Measurements from ENCODE around the gene C16orf54. TPM values are rescaled to one million over a fixed set of nuclear protein-coding genes. Genes with fewer than 3 reads are reported as not detected.
"Not testable (repeated sequence)": the region's sequence is repeated elsewhere in the genome, so short reads cannot be mapped to it uniquely, and the experiment has no call there.

The C16orf54 gene
- total RNA-seq, 1 donor from 2014 or later: 0.17 TPM

GRCh38 chr16:29712809-29713208 lies 33.0 kb downstream of the C16orf54 start:
- Mint-ChIP-seq H3K4me3 (ENCODE audit: low read depth) (no peak overlapping the region), H3K27me3 (no peaks in the 10 kb centered on the region), H3K27ac (no peak overlapping the region), H3K4me1 (ENCODE audit: low read depth) (peaks cover 11% of the 10 kb centered on the region), H3K36me3 (ENCODE audit: insufficient read depth) (peaks cover 3% of the 10 kb centered on the region), H3K9me3 (ENCODE audit: low read depth) (peaks cover 4% of the 10 kb centered on the region)
- TF ChIP-seq CTCF (IDR thresholded peaks at IDR 0.05; ENCODE audit: unreplicated experiment): no peak
- DNase-seq (ENCODE audit: low spot score, unreplicated experiment): no peak

DNA sequence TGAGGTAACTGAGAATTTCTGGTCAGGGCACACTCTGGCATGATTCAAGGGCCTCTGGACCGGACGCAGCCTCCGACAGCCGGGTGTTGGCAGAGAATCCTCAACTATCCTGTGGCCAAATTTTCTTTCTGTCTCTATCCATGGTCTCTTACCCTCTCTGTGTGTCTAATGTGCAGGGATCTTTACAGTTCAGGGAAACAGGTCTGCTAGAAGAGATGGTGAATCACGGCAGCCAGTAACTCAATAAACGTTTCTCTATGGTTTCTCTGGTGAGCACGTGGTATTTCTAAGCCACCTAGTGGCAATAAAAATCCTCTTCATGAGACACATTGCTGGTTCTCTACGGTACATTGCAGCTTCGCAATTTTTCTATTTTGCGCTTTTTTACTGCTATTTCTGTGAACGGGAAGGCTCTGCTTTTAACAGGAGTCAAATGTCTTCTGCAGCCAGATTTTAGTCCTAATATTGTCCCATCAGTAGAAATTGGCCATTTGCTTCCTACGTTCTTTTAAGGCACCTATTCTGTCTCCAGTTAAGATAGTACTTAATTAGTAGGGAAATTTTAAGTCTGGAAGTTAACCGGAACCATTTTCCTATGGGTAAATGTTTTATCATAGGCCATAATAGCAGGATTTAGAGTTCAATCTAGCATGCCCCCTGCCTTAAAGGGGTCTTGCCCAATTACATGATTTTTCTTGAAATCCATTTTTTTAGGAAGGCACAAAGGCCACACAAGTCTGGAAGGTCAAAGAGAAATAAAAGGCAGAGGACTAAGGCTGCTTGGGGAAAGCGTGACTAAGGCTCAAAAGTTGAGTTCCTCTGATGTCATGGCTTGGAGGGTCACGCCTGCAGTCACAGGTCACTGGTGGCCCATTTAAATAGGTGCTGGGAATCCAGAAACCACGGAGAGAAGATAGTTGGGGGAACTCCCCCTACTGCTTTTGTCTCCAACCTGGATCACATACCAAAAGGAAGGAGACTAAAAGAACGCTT lies 35.3 kb downstream of the C16orf54 start:
- Mint-ChIP-seq H3K4me3 (ENCODE audit: low read depth) (peak overlapping the region; percentile 80), H3K27ac (peak overlapping the region; percentile 96), H3K27me3 (no peaks in the 10 kb centered on the region), H3K36me3 (ENCODE audit: insufficient read depth) (peaks cover 3% of the 10 kb centered on the region), H3K4me1 (ENCODE audit: low read depth) (peaks cover 11% of the 10 kb centered on the region), H3K9me3 (ENCODE audit: low read depth) (peaks cover 4% of the 10 kb centered on the region)
- DNase-seq (ENCODE audit: low spot score, unreplicated experiment): no peak
- TF ChIP-seq CTCF (IDR thresholded peaks at IDR 0.05; ENCODE audit: unreplicated experiment): peak; percentile 67

DNA sequence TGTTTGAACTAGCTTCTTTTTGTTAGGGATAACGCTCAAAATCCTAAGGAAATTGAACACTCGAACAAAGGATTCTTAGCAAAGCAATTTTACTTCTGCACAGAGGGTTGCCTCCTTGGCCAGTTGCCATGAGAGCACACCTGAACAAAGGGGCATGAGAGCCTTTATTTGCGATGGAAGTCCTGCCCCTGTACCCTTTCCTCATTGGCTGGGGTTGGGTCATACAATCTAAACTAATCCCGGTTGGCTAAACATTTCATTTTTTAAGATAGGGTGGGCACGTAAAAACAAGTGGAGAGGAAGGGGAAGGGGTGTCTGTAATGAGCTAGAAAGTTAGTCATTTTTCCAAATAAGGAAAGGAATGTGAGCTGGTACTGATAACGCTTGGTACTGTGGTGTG lies 36.1 kb downstream of the C16orf54 start:
- not testable (repeated sequence) for H3K9me3 Mint-ChIP-seq (ENCODE audit: low read depth); DNase-seq (ENCODE audit: low spot score, unreplicated experiment); H3K36me3 Mint-ChIP-seq (ENCODE audit: insufficient read depth); H3K27me3 Mint-ChIP-seq
- H3K4me1 Mint-ChIP-seq (ENCODE audit: low read depth): peaks cover 11% of the 10 kb centered on the region
- H3K4me3 Mint-ChIP-seq (ENCODE audit: low read depth): peak overlapping the region; percentile 80
- peak overlapping the region; percentile 96 for H3K27ac Mint-ChIP-seq

DNA sequence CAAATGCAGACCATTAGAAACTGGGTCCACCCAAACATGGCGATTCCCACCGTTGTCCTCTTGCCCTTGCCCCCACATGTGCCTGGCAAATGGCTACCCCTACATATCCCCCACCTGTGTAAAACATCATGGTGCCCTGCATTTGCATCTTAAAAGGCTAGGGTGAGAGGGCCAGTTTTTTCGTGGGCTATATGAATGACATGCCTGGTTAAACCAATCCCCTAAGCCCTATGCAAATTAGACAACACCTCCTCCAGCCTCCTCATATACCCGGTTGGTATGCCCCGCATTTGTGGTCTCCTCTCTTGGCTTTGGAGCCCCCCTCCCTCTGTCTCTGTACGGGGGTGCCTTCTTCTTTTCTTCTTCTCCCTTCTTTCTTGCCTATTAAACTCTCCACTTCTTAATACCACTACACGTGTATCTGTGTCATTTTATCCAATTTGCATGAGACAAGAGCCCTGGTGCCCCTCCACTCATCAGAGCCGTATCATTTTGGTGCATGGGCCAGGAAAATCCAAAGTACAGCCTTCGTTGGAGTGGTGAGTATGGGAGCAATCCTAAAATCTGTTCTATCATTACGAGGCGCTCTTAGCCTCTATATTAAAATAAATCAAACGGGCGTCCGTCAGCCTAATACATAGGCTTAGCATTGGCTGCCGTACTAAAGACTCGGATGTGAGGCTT lies 36.7 kb downstream of the C16orf54 start:
- Mint-ChIP-seq H3K27me3 (no peaks in the 10 kb centered on the region), H3K27ac (peak overlapping the region; percentile 96)

GRCh38 chr16:29707160-29707559 lies 38.6 kb downstream of the C16orf54 start:
- H3K27me3 Mint-ChIP-seq; H3K4me3 Mint-ChIP-seq (ENCODE audit: low read depth); DNase-seq (ENCODE audit: low spot score, unreplicated experiment); H3K36me3 Mint-ChIP-seq (ENCODE audit: insufficient read depth); H3K9me3 Mint-ChIP-seq (ENCODE audit: low read depth); H3K27ac Mint-ChIP-seq: not testable (repeated sequence)
- peaks cover 18% of the 10 kb centered on the region for H3K4me1 Mint-ChIP-seq (ENCODE audit: low read depth)

More for the DNA sequence above, 36.7 kb downstream of the C16orf54 start:
- no peak for TF ChIP-seq CTCF (IDR thresholded peaks at IDR 0.05; ENCODE audit: unreplicated experiment)
- Mint-ChIP-seq H3K4me3 (ENCODE audit: low read depth) (peak overlapping the region; percentile 80), H3K9me3 (ENCODE audit: low read depth) (peaks cover 4% of the 10 kb centered on the region), H3K36me3 (ENCODE audit: insufficient read depth) (peaks cover 3% of the 10 kb centered on the region), H3K4me1 (ENCODE audit: low read depth) (peaks cover 11% of the 10 kb centered on the region)
- no peak for DNase-seq (ENCODE audit: low spot score, unreplicated experiment)

DNA sequence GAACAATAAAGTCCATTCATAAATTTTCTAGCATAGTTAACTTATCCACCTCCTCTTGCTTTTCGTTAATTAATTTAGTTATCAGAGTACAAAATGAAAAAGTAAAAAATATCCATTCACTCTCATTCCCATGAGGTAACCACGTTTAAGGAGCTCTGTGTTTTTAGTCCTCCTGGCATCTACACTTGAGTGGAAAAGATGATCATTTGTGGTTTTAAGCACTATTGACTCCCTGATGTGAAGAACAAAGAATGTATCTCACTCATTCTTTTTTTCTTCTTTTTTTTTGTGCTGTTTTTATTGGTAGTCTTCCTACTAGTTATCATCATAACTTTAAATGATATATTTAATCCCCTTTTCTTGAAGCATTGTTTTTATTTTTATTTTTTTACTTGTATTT lies 40.8 kb downstream of the C16orf54 start:
- H3K4me1 Mint-ChIP-seq (ENCODE audit: low read depth): peaks cover 19% of the 10 kb centered on the region
- no peak for TF ChIP-seq CTCF (IDR thresholded peaks at IDR 0.05; ENCODE audit: unreplicated experiment)
- peaks cover 4% of the 10 kb centered on the region for H3K9me3 Mint-ChIP-seq (ENCODE audit: low read depth)
- DNase-seq (ENCODE audit: low spot score, unreplicated experiment): no peak
- H3K27me3 Mint-ChIP-seq: no peaks in the 10 kb centered on the region
- no peak overlapping the region for H3K4me3 Mint-ChIP-seq (ENCODE audit: low read depth)
- H3K36me3 Mint-ChIP-seq (ENCODE audit: insufficient read depth): no peaks in the 10 kb centered on the region
- H3K27ac Mint-ChIP-seq: no peak overlapping the region
